ENCODE results near the gene MPO.

DNA sequence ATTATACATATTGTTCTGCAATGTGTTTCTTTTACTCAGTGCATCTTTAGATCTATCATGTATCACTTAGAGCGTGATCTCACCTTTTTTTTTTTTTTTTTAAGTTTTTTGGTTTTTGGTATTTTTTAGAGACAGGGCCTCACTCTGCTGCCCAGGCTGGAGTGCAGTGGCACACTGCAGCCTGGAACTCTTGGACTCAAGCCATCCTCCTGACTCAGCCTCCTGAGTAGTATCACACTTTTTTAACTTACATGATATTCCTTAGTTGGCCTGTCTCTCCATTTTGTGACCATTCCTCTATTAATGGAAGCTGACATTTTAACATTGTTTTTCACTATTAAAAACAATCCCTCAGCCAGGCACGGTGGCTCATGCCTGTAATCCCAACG, 4.7 kb upstream of the MPO start:
- TF ChIP-seq CTCF (conservative IDR thresholded peaks at IDR 0.05 in 1 of 2, IDR thresholded peaks at IDR 0.05 in 1 of 2; ENCODE audit: low read depth in 1 of 2, low read length in 2 of 2) (no peak), EZH2 (IDR thresholded peaks at IDR 0.05; ENCODE audit: low read length, missing control alignments) (no peak)
